HG03354 (cell line): Measurements from ENCODE around the gene OPN3.
A peak's percentile ranks its signal among the peaks of the same experiment; 100 is the strongest.

Source experiments
- ATAC-seq: cut with Tn5 transposase; IDR thresholded peaks from one replicate; pipeline ENCODE4 v1.9.1; 2021; ENCODE audit warnings: mild to moderate bottlenecking; ENCODE audit not compliant: unreplicated experiment, poor library complexity, severe bottlenecking

OPN3 gene

GRCh38 chr1:241551759-241552638, 88.2 kb downstream of the OPN3 start:
- peak; percentile 81 for ATAC-seq

GRCh38 chr1:241550318-241550717, 89.9 kb downstream of the OPN3 start:
- no peak for ATAC-seq

- ATAC-seq = no peak
Measured at GRCh38 chr1:241548008-241548407, 92.2 kb downstream of the OPN3 start.
